SIG-M5 treated with dmso at 0.1 percent for 504 hours (cell line): Measurements from ENCODE around the gene AVEN.

Experiments
- DNase-seq: peaks from one replicate; lab custom pipeline; 2025; ENCODE audit not compliant: unreplicated experiment; lab: John Stamatoyannopoulos, UW

AVEN gene

GRCh38 chr15:33915571-33916407 is 123.2 kb downstream of the AVEN start:
- DNase-seq: no peak

GRCh38 chr15:33913459-33913858 is 125.5 kb downstream of the AVEN start:
- no peak for DNase-seq

GRCh38 chr15:33912326-33912725 is 126.7 kb downstream of the AVEN start:
- DNase-seq: no peak

GRCh38 chr15:33910741-33911140 is 128.3 kb downstream of the AVEN start:
- no peak for DNase-seq

- no peak for DNase-seq
Observed at GRCh38 chr15:33908406-33908805, 130.6 kb downstream of the AVEN start.

- no peak for DNase-seq
Observed at GRCh38 chr15:33907326-33907725, 131.7 kb downstream of the AVEN start.

GRCh38 chr15:33903661-33904060 is 135.3 kb downstream of the AVEN start:
- DNase-seq: no peak

- DNase-seq: no peak
Observed at GRCh38 chr15:33902043-33902442, 137.0 kb downstream of the AVEN start.

GRCh38 chr15:33894193-33894592 is 144.8 kb downstream of the AVEN start:
- no peak for DNase-seq

- no peak for DNase-seq
Observed at GRCh38 chr15:33888176-33888575, 150.8 kb downstream of the AVEN start.

- no peak for DNase-seq
Observed at GRCh38 chr15:33882921-33883320, 156.1 kb downstream of the AVEN start.

- DNase-seq: no peak
Observed at GRCh38 chr15:33874156-33874555, 164.8 kb downstream of the AVEN start.

GRCh38 chr15:33872416-33873106 is 166.4 kb downstream of the AVEN start:
- DNase-seq: no peak

- DNase-seq: no peak
Observed at GRCh38 chr15:33871980-33872379, 167.0 kb downstream of the AVEN start.

- no peak for DNase-seq
Observed at GRCh38 chr15:33866101-33866737, 172.8 kb downstream of the AVEN start.

- no peak for DNase-seq
Observed at GRCh38 chr15:33865416-33865815, 173.6 kb downstream of the AVEN start.

- no peak for DNase-seq
Observed at GRCh38 chr15:33864360-33865075, 174.5 kb downstream of the AVEN start.

- no peak for DNase-seq
Observed at GRCh38 chr15:33860754-33861153, 178.2 kb downstream of the AVEN start.

GRCh38 chr15:33859992-33860545 is 178.9 kb downstream of the AVEN start:
- no peak for DNase-seq

GRCh38 chr15:33858836-33859235 is 180.2 kb downstream of the AVEN start:
- DNase-seq: no peak

- no peak for DNase-seq
Observed at GRCh38 chr15:33857726-33858125, 181.3 kb downstream of the AVEN start.
